ENCODE results near the gene ZMYM4. TPM values are rescaled to one million over a fixed set of nuclear protein-coding genes. Genes with fewer than 3 reads are reported as not detected.

Gene ZMYM4
- polyA plus RNA-seq, 2 of the 4 experiments (the other 2 are of a cell fraction), result 12.2 to 36.3 TPM

- 95% methylated on average over 2 of the region's 2 CpGs for WGBS (ENCODE audit: missing lambda C conversion rate)
- peak overlapping the region; percentile 68 for H3K4me2 ChIP-seq
- H3K4me1 ChIP-seq, result peaks cover 13% of the 10 kb centered on the region
- no peak for DNase-seq (ENCODE audit: low read depth in 1 of 2, low spot score in 1 of 2)
- ChIA-PET CTCF (interaction anchor here (0.6 kb wide), 1 partner anchor 16 kb away, joined by 4 read pairs; no protein-coding TSS in a partner anchor), POLR2A (no interaction called here)
- H3K4me3 ChIP-seq, result peak overlapping the region; percentile 87
- H3K9me3 ChIP-seq, result no peaks in the 10 kb centered on the region
- TF ChIP-seq ESRRA (IDR thresholded peaks at IDR 0.05; ENCODE audit: borderline replicate concordance, low read length) (no peak), POLR2AphosphoS2 (conservative IDR thresholded peaks at IDR 0.05; ENCODE audit: low read length) (no peak), TFCP2L1 (CRISPR knock-in tag; IDR thresholded peaks at IDR 0.05) (no peak), EHF (CRISPR knock-in tag; IDR thresholded peaks at IDR 0.05) (no peak), ELK1 (IDR thresholded peaks at IDR 0.05; ENCODE audit: low read depth, low read length) (no peak), MAZ (IDR thresholded peaks at IDR 0.05; ENCODE audit: borderline replicate concordance, low read depth, low read length) (no peak), CEBPB (IDR thresholded peaks at IDR 0.05) (no peak), RNF2 (IDR thresholded peaks at IDR 0.05; ENCODE audit: borderline replicate concordance, low read depth) (no peak), MYC (IDR thresholded peaks at IDR 0.05; ENCODE audit: borderline replicate concordance, low read length) (no peak), HOXA7 (CRISPR knock-in tag; IDR thresholded peaks at IDR 0.05) (no peak), HES2 (IDR thresholded peaks at IDR 0.05) (no peak), ZNF302 (CRISPR knock-in tag; IDR thresholded peaks at IDR 0.05) (no peak), USF2 (IDR thresholded peaks at IDR 0.05) (no peak), RAD21 (conservative IDR thresholded peaks at IDR 0.05 in 1 of 2, IDR thresholded peaks at IDR 0.05 in 1 of 2) (no peak), REST (IDR thresholded peaks at IDR 0.05) (no peak), GATA3 (IDR thresholded peaks at IDR 0.05; ENCODE audit: borderline replicate concordance) (no peak), CBX2 (IDR thresholded peaks at IDR 0.05; ENCODE audit: borderline replicate concordance, low read depth) (no peak), ZC3H11A (IDR thresholded peaks at IDR 0.05) (no peak), KDM5A (IDR thresholded peaks at IDR 0.05) (no peak)
- no peak for FAIRE-seq
- peak overlapping the region in 1 of 2 experiments; percentile 100; a peak in 3 of 6 replicates for H3K27ac ChIP-seq
- ATAC-seq, result no peak
Observed at GRCh38 chr1:35269989-35270289, 1.4 kb downstream of the ZMYM4 start.

GRCh38 chr1:35270836-35271235 lies 2.3 kb downstream of the ZMYM4 start:
- DNase-seq (ENCODE audit: low read depth in 1 of 2, low spot score in 1 of 2) (no peak), ATAC-seq (no peak), FAIRE-seq (no peak)
- CTCF ChIA-PET, result interaction anchor here (0.7 kb wide), 1 partner anchor 46 kb away, joined by 4 read pairs; no protein-coding TSS in a partner anchor
- WGBS (ENCODE audit: missing lambda C conversion rate), result 95% methylated on average over 3 of the region's 3 CpGs
- Histone ChIP-seq H3K9me3 (no peaks in the 10 kb centered on the region), H3K4me1 (peaks cover 5% of the 10 kb centered on the region; the same call in 2 of the 3 replicates), H3K27ac (no peak overlapping the region), H3K4me3 (no peak overlapping the region), H3K4me2 (peak overlapping the region; percentile 68)
- TF ChIP-seq PHF8 (IDR thresholded peaks at IDR 0.05; ENCODE audit: borderline replicate concordance, low read depth) (no peak), HOXB13 (CRISPR knock-in tag; IDR thresholded peaks at IDR 0.05; ENCODE audit: low read depth) (no peak), ZSCAN20 (CRISPR knock-in tag; IDR thresholded peaks at IDR 0.05) (no peak), POLR2A (IDR thresholded peaks at IDR 0.05; ENCODE audit: low read length) (no peak)
- POLR2A ChIA-PET, result no interaction called here

All from A549 (cell line).